Activated T-helper 1 cell treated with Interleukin-2 at 50 U/mL for 16 hours (primary cell): Measurements from ENCODE around the gene BICDL2.

ENCODE experiments used
- DNase-seq: peaks from one replicate; pipeline ENCODE4 v3.0.0-alpha.2; 2020; ENCODE audit warnings: low read depth

Gene BICDL2

GRCh38 chr16:3023669-3024478 is 12.9 kb downstream of the BICDL2 start, which contains the start of the genes HCFC1R1 and THOC6:
Gene HCFC1R1, minus strand, starts transcription at chr16:3023942. Its CDS starts 1 bp downstream, at chr16:3023941.
Gene THOC6, plus strand, starts transcription at chr16:3024035. Its CDS starts 292 bp downstream, at chr16:3024327.
- peak; percentile 89 for DNase-seq

DNA sequence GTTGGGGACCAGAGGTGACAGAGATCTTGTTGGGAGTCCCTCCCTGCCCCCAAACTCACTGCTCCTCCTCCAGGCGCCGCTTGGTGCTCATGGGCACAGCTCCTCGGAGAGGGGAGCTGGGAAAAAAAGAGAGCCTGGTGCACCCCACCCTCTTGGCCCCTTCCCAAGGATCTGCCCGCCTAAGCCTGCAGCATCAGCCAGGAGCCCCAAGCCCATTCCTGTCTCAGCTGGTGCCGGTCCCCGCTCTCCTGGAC is 13.4 kb downstream of the BICDL2 start:
- no peak for DNase-seq

- no peak for DNase-seq
Observed at GRCh38 chr16:3022684-3023414, 13.9 kb downstream of the BICDL2 start.

DNA sequence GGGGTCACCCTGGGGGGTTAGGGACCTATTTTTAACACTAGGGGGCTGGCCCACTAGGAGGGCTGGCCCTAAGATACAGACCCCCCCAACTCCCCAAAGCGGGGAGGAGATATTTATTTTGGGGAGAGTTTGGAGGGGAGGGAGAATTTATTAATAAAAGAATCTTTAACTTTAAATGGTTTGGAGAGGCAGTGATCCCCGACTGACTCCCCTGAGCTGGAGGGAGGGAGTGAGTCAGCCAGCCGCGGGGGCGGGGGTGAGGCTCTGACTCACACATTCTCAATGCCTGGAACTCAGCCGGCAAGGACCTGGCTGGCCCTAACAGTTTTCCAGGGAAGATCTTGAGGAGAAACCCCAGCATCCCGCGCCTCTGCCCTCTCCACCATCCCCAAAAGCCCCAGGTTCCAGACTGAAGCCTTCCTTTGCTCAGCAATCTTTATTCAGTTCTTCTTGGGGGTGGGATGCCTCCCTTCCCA is 14.5 kb downstream of the BICDL2 start:
- DNase-seq = peak; percentile 70

DNA sequence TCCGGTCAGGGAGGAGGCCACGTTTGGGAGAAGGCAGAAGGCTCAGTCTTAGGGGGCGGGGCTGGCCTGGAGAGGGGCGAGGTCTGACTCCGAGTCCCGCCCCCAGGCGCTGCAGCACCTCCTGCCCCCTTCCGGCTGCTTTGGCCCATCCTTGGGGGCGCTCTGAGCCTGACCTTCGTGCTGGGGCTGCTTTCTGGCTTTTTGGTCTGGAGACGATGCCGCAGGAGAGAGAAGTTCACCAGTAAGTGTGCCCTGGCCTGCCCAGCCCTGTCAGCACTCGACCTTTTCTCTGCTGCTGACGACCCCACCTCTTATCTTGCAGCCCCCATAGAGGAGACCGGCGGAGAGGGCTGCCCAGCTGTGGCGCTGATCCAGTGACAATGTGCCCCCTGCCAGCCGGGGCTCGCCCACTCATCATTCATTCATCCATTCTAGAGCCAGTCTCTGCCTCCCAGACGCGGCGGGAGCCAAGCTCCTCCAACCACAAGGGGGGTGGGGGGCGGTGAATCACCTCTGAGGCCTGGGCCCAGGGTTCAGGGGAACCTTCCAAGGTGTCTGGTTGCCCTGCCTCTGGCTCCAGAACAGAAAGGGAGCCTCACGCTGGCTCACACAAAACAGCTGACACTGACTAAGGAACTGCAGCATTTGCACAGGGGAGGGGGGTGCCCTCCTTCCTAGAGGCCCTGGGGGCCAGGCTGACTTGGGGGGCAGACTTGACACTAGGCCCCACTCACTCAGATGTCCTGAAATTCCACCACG is 15.1 kb downstream of the BICDL2 start:
- DNase-seq = peak; percentile 61

- peak; percentile 71 for DNase-seq
Observed at GRCh38 chr16:3020604-3021448, 15.9 kb downstream of the BICDL2 start.

DNA sequence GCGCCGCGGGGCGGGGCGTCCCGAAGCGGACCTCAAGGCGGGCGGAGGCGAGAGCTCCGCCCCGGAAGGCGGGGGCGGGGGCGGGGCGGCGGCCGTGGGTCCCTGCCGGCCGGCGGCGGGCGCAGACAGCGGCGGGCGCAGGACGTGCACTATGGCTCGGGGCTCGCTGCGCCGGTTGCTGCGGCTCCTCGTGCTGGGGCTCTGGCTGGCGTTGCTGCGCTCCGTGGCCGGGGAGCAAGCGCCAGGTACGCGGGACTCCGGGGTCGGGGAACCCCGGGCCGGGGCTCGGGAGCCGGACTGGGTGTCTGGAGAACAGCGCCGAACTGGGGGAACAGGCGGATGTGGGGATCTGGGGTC is 16.5 kb downstream of the BICDL2 start, which contains the start of gene TNFRSF12A:
TNFRSF12A (plus strand) TSS at position 122 of the 357 bp plus-strand sequence; CDS start at position 152, 30 bp downstream.
- peak; percentile 59 for DNase-seq

- no peak for DNase-seq
Observed at GRCh38 chr16:3019594-3020246, 17.0 kb downstream of the BICDL2 start.

GRCh38 chr16:3017794-3018506 is 18.8 kb downstream of the BICDL2 start, which contains the start of gene CLDN6:
Gene CLDN6, minus strand, starts transcription at chr16:3018183. Its CDS starts 2,162 bp downstream, at chr16:3016021.
- DNase-seq = no peak

GRCh38 chr16:3017344-3017743 is 19.4 kb downstream of the BICDL2 start:
- DNase-seq = no peak

DNA sequence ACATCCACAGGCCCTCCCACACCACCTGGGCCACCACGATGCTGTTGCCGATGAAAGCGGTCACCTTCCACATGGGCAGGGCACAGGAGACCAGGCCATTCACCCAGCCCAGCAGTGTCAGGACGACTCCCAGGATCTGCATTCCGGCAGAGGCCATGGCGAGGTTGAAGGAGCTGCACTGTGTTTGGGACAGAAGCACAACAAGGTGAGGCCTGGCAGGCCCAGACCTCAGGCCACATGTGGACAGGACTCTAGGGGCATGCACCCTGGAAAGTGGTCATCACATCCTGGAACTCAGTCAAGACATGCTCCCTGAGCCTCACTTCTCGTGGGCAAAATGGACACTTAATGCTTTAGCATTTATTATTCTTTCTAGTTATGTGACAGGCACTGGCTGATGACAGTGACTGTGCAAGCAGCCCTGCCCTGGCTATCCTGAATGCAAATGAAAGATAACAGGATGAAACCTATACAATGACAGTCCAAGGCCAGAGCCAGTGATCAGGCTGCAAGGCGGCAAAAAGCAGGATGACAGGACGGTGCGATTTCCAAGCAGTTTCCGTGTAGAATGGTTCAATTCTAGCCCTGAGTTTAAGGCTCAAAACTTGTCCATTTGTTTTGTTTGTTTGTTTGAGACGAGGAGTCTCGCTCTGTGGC is 20.8 kb downstream of the BICDL2 start:
- no peak for DNase-seq

DNA sequence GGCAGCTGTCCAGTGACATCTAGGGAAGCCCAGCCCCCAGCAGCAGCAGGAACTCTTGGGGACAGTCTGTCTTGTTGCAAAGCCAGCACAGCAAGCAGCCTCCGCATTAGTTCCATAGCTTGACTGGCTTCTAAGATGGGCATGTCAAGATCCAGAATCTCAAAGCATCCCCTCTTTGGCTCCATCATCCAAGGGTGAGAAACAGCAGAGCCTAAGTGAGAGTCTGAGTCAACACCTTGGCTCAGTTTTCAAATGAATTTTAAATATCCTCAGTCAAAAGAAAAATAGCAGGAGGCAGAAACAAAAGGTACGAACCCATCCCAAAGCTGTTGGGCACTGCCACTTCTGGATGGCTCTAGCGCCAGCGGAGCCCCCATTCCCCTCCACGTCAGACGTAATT is 21.8 kb downstream of the BICDL2 start:
- no peak for DNase-seq

DNA sequence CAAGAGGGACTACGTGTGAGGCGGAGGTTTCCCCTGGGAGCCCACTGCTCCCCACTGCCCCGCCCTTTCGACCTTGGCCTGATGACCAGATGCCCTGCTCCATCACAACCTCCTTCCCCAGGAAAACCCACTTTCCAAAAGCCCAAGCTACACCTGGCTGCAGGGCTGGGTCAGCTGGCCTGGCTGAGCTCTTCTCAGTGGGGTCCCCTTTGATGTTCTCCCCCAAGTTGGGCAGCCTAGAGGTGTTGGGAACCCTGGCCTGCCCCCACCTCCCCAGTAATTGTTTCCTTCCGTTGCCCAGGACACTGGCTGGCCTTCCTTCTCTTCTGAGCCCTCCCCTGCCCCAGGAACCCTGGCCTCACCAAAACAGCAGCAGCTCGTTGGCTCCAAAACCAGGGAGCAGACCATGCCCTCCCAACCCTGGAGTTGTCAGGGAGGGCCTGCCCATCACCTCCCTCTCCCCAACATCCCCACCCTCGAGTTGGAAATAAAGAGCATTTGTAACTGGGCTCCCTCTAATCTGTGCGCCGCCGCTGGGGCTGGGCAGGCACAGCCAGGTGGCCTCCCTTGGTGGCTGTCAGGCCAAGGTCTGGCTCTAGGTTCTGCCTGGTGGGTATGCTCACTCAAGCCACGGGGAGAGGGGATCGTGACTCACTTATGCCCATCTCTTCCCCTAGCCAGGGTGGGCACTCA is 22.6 kb downstream of the BICDL2 start:
- no peak for DNase-seq

DNA sequence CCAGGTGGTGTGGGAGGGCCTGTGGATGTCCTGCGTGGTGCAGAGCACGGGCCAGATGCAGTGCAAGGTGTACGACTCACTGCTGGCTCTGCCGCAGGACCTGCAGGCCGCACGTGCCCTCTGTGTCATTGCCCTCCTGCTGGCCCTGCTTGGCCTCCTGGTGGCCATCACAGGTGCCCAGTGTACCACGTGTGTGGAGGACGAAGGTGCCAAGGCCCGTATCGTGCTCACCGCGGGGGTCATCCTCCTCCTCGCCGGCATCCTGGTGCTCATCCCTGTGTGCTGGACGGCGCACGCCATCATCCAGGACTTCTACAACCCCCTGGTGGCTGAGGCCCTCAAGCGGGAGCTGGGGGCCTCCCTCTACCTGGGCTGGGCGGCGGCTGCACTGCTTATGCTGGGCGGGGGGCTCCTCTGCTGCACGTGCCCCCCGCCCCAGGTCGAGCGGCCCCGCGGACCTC is 23.2 kb downstream of the BICDL2 start:
- DNase-seq = no peak

- DNase-seq = no peak
Observed at GRCh38 chr16:3012828-3013420, 23.8 kb downstream of the BICDL2 start, which contains the start of gene CLDN9. Gene CLDN9, plus strand, starts transcription at chr16:3012923. Its CDS starts 440 bp downstream, at chr16:3013363.

DNA sequence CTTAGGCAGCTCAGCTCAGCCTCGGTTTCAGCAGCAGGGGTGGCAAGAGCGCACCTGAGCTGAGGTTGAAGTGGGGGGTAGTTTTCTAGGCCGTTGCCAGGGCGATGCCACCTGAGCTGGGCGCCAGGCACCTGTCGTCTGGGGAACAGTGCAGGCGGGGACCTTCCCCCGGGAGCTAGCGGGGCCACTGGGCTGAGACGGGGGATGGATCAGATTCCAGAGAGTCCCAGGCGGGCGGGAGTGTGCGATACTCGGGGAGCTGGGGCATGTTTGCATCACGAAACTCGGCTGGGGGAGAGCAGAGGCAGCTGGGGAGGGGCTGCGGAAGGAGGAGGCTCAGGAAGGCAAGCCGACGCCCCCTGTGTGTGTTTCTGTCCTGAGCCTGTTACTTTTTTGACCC is 24.5 kb downstream of the BICDL2 start:
- no peak for DNase-seq

GRCh38 chr16:3010510-3010909 is 26.2 kb downstream of the BICDL2 start:
- no peak for DNase-seq
